T-helper 2 cell treated with Interferon-gamma antibody and Interleukin-4, amounts not matched to agents 5 μg/mL and 100 μg/mL, for 36 hours (primary cell): Measurements from ENCODE around the gene HMGCR.
"Not testable (repeated sequence)": the region's sequence is repeated elsewhere in the genome, so short reads cannot be mapped to it uniquely, and the experiment has no call there.

ENCODE experiments used
- DNase-seq: peaks from one replicate; pipeline ENCODE4 v3.0.0; 2021; ENCODE audit warnings: low spot score
- H3K27ac Mint-ChIP-seq: one replicate; pipeline ENCODE4 v1.8.0; 2021; ENCODE audit warnings: mild to moderate bottlenecking, mixed read lengths
- H3K27me3 Mint-ChIP-seq: one replicate; pipeline ENCODE4 v1.8.0; 2021; ENCODE audit warnings: low read depth, mixed read lengths
- H3K36me3 Mint-ChIP-seq: one replicate; pipeline ENCODE4 v1.8.0; 2021; ENCODE audit warnings: low read depth, mixed read lengths
- H3K4me1 Mint-ChIP-seq: one replicate; pipeline ENCODE4 v1.8.0; 2021; ENCODE audit warnings: low read depth, mixed read lengths
- H3K4me3 Mint-ChIP-seq: one replicate; pipeline ENCODE4 v1.8.0; 2022; ENCODE audit warnings: mild to moderate bottlenecking, moderate library complexity, mixed read lengths
- H3K9me3 Mint-ChIP-seq: one replicate; pipeline ENCODE4 v1.8.0; 2021; ENCODE audit warnings: mixed read lengths

Gene HMGCR

GRCh38 chr5:75336615-75337336 lies at the start of gene HMGCR:
TSS of gene HMGCR (plus strand) at chr5:75337220. CDS start at chr5:75342606, 5,386 bp downstream.
- Mint-ChIP-seq H3K36me3 (peaks cover 16% of the 10 kb centered on the region), H3K4me3 (no peak within 1 kb of the TSS), H3K27me3 (no peaks in the 10 kb centered on the region), H3K4me1 (peaks cover 31% of the 10 kb centered on the region), H3K9me3 (no peaks in the 10 kb centered on the region), H3K27ac (no peak within 1 kb of the TSS)
- peak; percentile 98 for DNase-seq

DNA sequence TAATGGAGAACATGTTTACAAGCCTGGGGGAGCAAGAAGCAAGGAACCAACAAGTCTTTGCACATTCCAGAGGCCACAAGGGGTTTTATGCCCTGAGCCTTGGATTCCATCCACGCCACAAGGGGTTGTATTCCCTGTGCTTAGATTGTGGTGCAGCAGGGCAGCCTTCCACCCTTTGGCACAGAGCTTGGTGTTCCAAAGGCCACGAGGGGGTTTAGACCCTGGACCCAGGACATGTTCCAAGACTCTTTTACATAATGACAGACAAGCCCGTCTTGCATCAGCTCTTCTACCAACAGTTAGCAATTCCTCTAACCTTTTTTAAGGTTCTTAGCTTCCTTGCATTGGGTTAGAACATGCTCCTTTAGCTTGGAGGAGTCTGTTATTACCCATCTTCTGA lies 45.2 kb upstream of the HMGCR start:
- H3K4me3 Mint-ChIP-seq, H3K36me3 Mint-ChIP-seq, DNase-seq, H3K27ac Mint-ChIP-seq, H3K9me3 Mint-ChIP-seq, H3K4me1 Mint-ChIP-seq: not testable (repeated sequence)
- peaks cover 13% of the 10 kb centered on the region for H3K27me3 Mint-ChIP-seq

DNA sequence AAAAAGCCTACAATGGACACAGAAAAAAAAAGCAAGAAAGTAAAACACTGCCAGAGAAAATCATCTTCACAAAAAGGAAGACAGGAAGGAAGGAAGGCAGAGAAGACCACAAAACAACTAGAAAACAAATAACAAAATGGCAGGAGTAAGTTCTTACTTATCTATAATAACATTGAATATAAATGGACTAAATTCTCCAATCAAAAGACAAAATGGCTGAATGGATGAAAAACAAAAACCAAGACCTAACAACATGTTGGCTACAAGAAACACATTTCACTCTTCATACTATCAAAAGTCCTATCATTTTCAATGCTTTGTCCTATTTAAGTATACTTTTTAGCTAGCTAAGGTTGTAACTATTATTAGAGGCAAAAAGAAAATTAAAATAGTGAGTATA lies 36.9 kb upstream of the HMGCR start:
- H3K36me3 Mint-ChIP-seq, result no peaks in the 10 kb centered on the region
- H3K27me3 Mint-ChIP-seq, result peaks cover 2% of the 10 kb centered on the region

DNA sequence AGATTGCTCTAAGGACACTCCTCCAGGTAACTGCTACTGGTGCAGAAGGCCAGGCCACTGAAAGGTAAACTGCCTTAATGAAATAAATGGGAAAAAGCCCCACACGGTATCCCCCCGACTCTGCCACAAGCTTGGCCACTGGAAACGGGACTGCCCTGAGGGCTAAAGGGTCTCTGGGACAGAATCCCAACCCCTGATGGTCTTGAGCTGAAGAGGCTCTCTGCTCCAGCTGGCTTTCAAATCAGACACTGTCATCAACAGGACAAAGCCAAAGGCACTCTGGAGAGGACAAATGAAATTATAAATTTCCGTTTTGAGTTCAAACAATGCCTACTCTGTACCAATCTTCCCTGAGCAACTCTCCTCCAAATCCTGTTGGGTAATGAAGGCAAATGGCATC lies 33.6 kb upstream of the HMGCR start:
- Mint-ChIP-seq H3K27ac (no peak overlapping the region), H3K27me3 (peaks cover 2% of the 10 kb centered on the region), H3K9me3 (no peaks in the 10 kb centered on the region), H3K36me3 (no peaks in the 10 kb centered on the region), H3K4me1 (no peaks in the 10 kb centered on the region), H3K4me3 (no peak overlapping the region)
- DNase-seq, result no peak

More for the DNA sequence above, 36.9 kb upstream of the HMGCR start:
- DNase-seq, result no peak
- Mint-ChIP-seq H3K4me1 (no peaks in the 10 kb centered on the region), H3K27ac (no peak overlapping the region), H3K4me3 (no peak overlapping the region), H3K9me3 (peaks cover 9% of the 10 kb centered on the region)

DNA sequence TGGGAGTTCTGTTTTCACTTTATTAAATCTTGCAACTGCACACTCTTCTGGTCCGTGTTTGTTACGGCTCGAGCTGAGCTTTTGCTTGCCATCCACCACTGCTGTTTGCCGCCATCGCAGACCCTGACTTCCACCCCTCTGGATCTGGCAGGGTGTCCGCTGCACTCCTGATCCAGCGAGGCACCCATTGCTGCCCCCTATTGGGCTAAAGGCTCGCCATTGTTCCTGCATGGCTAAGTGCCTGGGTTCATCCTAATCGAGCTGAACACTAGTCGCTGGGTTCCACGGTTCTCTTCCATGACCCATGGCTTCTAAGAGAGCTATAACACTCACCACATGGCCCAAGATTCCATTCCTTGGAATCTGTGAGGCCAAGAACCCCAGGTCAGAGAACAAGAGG lies 32.5 kb upstream of the HMGCR start:
- H3K9me3 Mint-ChIP-seq, H3K27ac Mint-ChIP-seq, DNase-seq, H3K4me3 Mint-ChIP-seq, H3K27me3 Mint-ChIP-seq, H3K4me1 Mint-ChIP-seq, H3K36me3 Mint-ChIP-seq: not testable (repeated sequence)

GRCh38 chr5:75306746-75307145 lies 30.3 kb upstream of the HMGCR start:
- Mint-ChIP-seq H3K27ac (no peak overlapping the region), H3K4me3 (no peak overlapping the region), H3K27me3 (peaks cover 11% of the 10 kb centered on the region), H3K4me1 (no peaks in the 10 kb centered on the region), H3K36me3 (no peaks in the 10 kb centered on the region), H3K9me3 (no peaks in the 10 kb centered on the region)
- no peak for DNase-seq

GRCh38 chr5:75310212-75310611 lies 26.8 kb upstream of the HMGCR start:
- Mint-ChIP-seq H3K4me1 (no peaks in the 10 kb centered on the region), H3K27me3 (peaks cover 12% of the 10 kb centered on the region), H3K27ac (no peak overlapping the region), H3K4me3 (no peak overlapping the region), H3K36me3 (no peaks in the 10 kb centered on the region), H3K9me3 (no peaks in the 10 kb centered on the region)
- no peak for DNase-seq

DNA sequence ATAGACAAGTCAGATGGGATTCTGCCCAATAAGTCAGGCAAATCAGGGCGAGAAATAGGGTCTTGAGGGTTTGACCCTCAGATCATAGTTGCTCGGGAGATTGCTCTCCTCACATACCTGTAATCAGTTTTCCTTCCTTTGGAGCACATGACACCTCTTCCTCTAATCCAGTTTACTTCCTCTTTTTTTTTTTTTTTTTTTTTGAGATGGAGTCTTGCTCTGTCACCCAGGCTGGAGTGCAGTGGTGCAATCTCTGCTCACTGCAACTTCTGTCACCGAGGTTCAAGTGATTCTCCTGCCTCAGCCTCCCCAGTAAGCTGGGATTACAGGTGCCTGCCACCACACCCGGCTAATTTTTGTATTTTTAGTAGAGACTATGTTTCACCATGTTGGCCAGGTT lies 17.9 kb upstream of the HMGCR start:
- not testable (repeated sequence) for H3K4me1 Mint-ChIP-seq, H3K9me3 Mint-ChIP-seq, H3K36me3 Mint-ChIP-seq, H3K27me3 Mint-ChIP-seq, DNase-seq, H3K4me3 Mint-ChIP-seq, H3K27ac Mint-ChIP-seq

DNA sequence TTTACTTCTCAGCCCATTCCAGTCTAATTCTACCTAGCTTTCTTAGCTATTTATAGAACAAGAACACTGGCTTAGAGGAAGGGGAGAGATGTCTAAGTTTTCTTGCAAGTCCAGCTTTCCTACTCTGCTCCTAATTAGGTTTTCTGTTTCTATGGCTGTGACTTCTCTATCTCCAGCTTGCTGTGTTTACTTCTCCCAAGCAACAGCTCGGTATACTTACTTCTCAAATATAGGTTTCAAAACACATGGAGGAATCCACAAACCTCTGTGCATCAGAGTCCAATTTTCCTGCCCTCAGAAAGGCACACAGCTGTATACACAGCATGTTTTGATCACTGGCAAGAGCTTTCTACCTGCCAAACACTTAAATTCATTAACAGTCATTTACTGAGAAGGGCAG lies 17.4 kb upstream of the HMGCR start:
- H3K27ac Mint-ChIP-seq, result no peak overlapping the region
- no peak for DNase-seq
- no peaks in the 10 kb centered on the region for H3K36me3 Mint-ChIP-seq
- H3K27me3 Mint-ChIP-seq, result no peaks in the 10 kb centered on the region
- H3K9me3 Mint-ChIP-seq, result no peaks in the 10 kb centered on the region
- no peak overlapping the region for H3K4me3 Mint-ChIP-seq
- peaks cover 2% of the 10 kb centered on the region for H3K4me1 Mint-ChIP-seq

DNA sequence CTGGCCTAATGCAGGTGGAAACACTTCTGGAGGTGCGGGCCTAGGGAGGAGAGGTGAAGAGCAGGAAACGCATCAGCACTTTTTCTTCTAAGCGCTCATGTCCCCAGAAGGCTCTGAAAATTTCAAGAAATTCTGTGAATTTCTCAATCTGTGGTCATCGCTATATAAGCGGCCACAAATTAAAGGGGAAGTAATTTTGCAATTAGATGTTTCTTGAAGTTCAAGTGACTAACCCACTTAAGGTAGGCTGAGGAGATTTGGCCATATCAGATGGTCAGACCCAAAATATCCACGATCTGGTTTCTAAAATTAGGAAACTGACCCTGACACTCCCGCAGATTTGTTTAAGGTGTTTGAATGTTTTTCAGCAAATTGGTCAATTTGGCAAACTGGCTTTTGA lies 16.6 kb upstream of the HMGCR start:
- Mint-ChIP-seq H3K9me3 (no peaks in the 10 kb centered on the region), H3K27me3 (no peaks in the 10 kb centered on the region), H3K4me3 (no peak overlapping the region), H3K36me3 (no peaks in the 10 kb centered on the region), H3K27ac (no peak overlapping the region), H3K4me1 (peaks cover 7% of the 10 kb centered on the region)
- no peak for DNase-seq

DNA sequence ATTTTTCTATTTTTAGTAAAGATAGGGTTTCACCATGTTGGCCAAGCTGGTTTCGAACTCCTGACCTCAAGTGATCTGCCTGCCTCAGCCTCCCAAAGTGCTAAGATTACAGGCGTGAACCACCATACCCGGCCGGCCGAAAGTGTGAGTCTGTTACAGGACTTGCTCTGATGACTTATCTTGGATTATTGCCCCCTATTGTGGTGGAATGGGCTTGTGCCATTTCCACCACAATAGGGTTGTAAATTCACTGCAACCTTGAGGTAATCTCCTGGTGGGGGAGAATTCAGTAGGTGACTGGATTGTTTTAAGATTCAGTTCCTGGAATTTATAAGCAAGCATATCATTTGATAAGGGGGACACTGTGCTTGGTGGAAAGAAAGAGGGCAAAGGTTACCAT lies 15.0 kb upstream of the HMGCR start:
- Mint-ChIP-seq H3K27me3 (no peaks in the 10 kb centered on the region), H3K36me3 (no peaks in the 10 kb centered on the region), H3K4me3 (no peak overlapping the region), H3K4me1 (peaks cover 8% of the 10 kb centered on the region), H3K9me3 (no peaks in the 10 kb centered on the region), H3K27ac (no peak overlapping the region)
- no peak for DNase-seq

- Mint-ChIP-seq H3K4me3 (no peak overlapping the region), H3K9me3 (no peaks in the 10 kb centered on the region), H3K36me3 (no peaks in the 10 kb centered on the region), H3K4me1 (peaks cover 8% of the 10 kb centered on the region), H3K27me3 (no peaks in the 10 kb centered on the region), H3K27ac (no peak overlapping the region)
- peak; percentile 55 for DNase-seq
Measured at GRCh38 chr5:75324791-75325190, 12.2 kb upstream of the HMGCR start.

DNA sequence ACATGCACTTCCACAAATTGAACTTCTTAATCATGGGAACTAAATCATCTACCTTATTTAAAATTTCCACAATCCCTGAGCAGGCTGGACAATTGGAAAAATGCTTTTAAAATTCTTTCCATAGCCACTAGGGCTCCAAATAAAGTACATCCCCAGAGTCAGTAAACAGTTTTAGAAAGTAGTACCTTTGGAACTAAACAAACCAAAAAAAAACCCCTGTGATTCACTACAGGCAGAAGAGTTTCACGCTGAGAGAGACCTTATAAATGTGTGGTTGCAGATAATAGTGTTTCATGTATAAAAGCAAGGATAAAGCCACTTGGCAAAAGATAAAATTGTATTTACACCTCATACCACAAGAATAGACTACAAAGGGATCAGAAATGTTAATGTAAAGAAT lies 11.8 kb upstream of the HMGCR start:
- Mint-ChIP-seq H3K27me3 (no peaks in the 10 kb centered on the region), H3K36me3 (no peaks in the 10 kb centered on the region), H3K4me3 (no peak overlapping the region), H3K9me3 (no peaks in the 10 kb centered on the region), H3K27ac (no peak overlapping the region), H3K4me1 (peaks cover 8% of the 10 kb centered on the region)
- no peak for DNase-seq

GRCh38 chr5:75330404-75330803 lies 6.6 kb upstream of the HMGCR start:
- Mint-ChIP-seq H3K9me3 (no peaks in the 10 kb centered on the region), H3K4me3 (no peak overlapping the region), H3K4me1 (peaks cover under 1% of the 10 kb centered on the region), H3K27ac (no peak overlapping the region), H3K36me3 (no peaks in the 10 kb centered on the region), H3K27me3 (no peaks in the 10 kb centered on the region)
- no peak for DNase-seq
